CD4-positive, alpha-beta T cell treated with Interleukin-1 beta for 1 hour (primary cell): ENCODE results near the gene BTBD18.
"Not testable (repeated sequence)": the region's sequence is repeated elsewhere in the genome, so short reads cannot be mapped to it uniquely, and the experiment has no call there.

Experiments used
- DNase-seq, 2 donors: peaks; one replicate each; pipeline ENCODE4 v3.0.0-alpha.2; 2020 to 2022

BTBD18 gene

GRCh38 chr11:57727185-57727584 is 24.4 kb downstream of the BTBD18 start:
- no peak for DNase-seq

GRCh38 chr11:57716726-57717125 is 34.9 kb downstream of the BTBD18 start:
- not testable (repeated sequence) for DNase-seq

GRCh38 chr11:57713835-57714234 is 37.8 kb downstream of the BTBD18 start:
- DNase-seq = no peak

GRCh38 chr11:57712256-57713150 is 39.1 kb downstream of the BTBD18 start, which contains the start of gene TMX2:
Gene TMX2, plus strand, starts transcription at chr11:57712593. Its CDS starts 26 bp downstream, at chr11:57712619.
- peak; percentile 93 to 95 for DNase-seq

- peak; percentile 86 to 89 for DNase-seq
Measured at GRCh38 chr11:57711414-57712255, 40.0 kb downstream of the BTBD18 start, which contains the start of gene MED19. Gene MED19, minus strand, starts transcription at chr11:57712215. Its CDS starts 36 bp downstream, at chr11:57712179.

GRCh38 chr11:57709802-57710367 is 41.7 kb downstream of the BTBD18 start:
- no peak for DNase-seq

- not testable (repeated sequence) for DNase-seq
Measured at GRCh38 chr11:57705432-57705831, 46.2 kb downstream of the BTBD18 start.

DNA sequence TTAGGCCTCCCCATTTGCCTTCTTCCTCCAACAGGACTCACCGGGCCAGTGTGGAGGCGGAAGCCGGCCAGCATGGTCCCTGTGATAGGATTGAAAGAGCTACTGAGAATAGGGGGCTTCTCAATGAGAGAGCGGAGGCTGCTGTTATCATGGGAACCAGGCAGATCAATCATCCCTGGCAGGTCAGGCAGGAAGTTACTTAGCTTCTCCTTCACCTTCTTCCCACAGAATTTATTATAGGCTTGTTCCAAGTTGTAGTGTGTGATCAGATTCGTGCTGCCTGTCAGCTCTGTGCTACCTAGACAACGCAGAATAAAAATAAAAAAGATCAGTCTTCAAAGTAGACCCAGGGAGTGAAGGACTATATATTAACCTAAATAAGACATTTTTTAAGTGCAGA is 46.7 kb downstream of the BTBD18 start:
- DNase-seq = no peak

DNA sequence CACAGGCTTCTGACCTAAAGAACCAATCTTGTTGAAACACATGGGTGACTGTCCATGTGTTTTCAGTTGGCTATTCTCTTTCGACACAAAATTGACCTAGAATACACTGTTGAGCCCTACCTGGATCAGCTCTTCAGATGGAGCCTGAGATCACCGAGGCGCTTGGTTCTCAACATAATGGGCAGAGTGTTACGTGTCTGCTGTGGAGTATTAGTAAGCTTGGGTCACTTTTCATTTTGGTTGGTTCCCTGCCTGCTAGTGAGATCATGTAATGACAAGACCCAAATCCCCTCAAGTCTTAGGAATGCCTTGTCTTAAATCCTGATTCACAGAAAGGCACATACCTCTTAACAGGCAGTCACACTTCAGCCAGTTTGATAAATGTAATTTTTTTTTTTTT is 48.3 kb downstream of the BTBD18 start:
- no peak for DNase-seq

GRCh38 chr11:57700425-57700824 is 51.2 kb downstream of the BTBD18 start:
- DNase-seq = no peak

GRCh38 chr11:57699813-57700212 is 51.8 kb downstream of the BTBD18 start:
- DNase-seq = no peak

DNA sequence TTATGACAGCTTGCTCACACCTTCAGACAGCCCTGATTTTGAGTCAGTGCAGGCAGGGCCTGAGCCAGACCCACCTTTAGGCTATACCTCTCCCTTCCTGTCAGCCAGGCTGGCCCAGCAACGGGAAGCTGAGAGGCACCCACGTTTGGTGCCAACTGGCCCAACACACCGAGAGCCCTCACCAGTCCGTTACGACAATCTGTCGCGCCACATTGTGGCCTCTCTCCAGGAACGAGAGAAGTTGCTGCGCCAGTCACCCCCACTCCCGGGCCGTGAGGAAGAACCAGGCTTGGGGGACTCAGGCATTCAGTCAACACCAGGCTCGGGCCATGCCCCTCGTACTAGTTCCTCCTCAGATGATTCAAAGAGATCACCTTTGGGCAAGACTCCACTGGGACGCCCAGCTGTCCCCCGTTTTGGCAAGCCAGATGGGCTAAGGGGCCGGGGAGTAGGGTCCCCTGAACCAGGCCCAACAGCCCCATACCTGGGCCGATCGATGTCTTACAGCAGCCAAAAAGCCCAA is 52.7 kb downstream of the BTBD18 start:
- no peak for DNase-seq
